T-helper 17 cell (primary cell): ENCODE results near the gene TRIM6. TPM values are rescaled to one million over a fixed set of nuclear protein-coding genes. Genes with fewer than 3 reads are reported as not detected.

Source experiments
- ATAC-seq: fragments of 150-1000 bp; cut with Tn5 transposase; 2 replicates; pipeline ENCODE4 v1.10.0; 2021; ENCODE audit warnings: mild to moderate bottlenecking, moderate library complexity
- DNase-seq, 3 donors: peaks; one replicate each; pipeline versions ENCODE4 v3.0.0 to v3.0.0-alpha.2; 2020 to 2021
- H3K9me3 ChIP-seq: one replicate; pipeline ENCODE4 v1.7.0; 2013; ENCODE audit warnings: low read length, mild to moderate bottlenecking; ENCODE audit not compliant: control insufficient read depth, poor library complexity, severe bottlenecking
- H3K27ac Mint-ChIP-seq: one replicate; pipeline ENCODE4 v1.8.0; 2022; ENCODE audit warnings: mild to moderate bottlenecking, moderate library complexity, mixed read lengths
- H3K27me3 Mint-ChIP-seq: one replicate; pipeline ENCODE4 v1.8.0; 2022; ENCODE audit warnings: mixed read lengths
- H3K36me3 Mint-ChIP-seq: one replicate; pipeline ENCODE4 v1.8.0; 2022; ENCODE audit warnings: low read depth, mixed read lengths
- H3K4me1 Mint-ChIP-seq: one replicate; pipeline ENCODE4 v1.8.0; 2022; ENCODE audit warnings: mild to moderate bottlenecking, mixed read lengths
- H3K4me3 Mint-ChIP-seq: one replicate; pipeline ENCODE4 v1.8.0; 2022; ENCODE audit warnings: mild to moderate bottlenecking, moderate library complexity, mixed read lengths
- total RNA-seq, 4 donors: library from RNA in 2 of 4; stranded (reverse) in 2 of 4; gene quantifications; one replicate each; pipeline ENCODE4 v1.2.3 and lab custom pipeline; 2022 to 2026

The TRIM6 gene
- total RNA-seq (not detected), total RNA-seq (lab: John Stamatoyannopoulos, UW) (0 reads per million in 2 donors)

- no peaks in the 10 kb centered on the region for H3K9me3 ChIP-seq
- Mint-ChIP-seq H3K4me1 (peaks cover 6% of the 10 kb centered on the region), H3K4me3 (peak within 1 kb of the TSS; percentile 80), H3K36me3 (no peaks in the 10 kb centered on the region), H3K27ac (peak within 1 kb of the TSS; percentile 29), H3K27me3 (peaks cover 21% of the 10 kb centered on the region)
- no peak for ATAC-seq
- DNase-seq, result no peak
These were observed at the start of gene TRIM6 for GRCh38 chr11:5596607-5597201. TSS of gene TRIM6 (plus strand) at chr11:5596637. CDS start at chr11:5596898, 261 bp downstream.

- ATAC-seq (no peak), DNase-seq (no peak)
- no peaks in the 10 kb centered on the region for H3K9me3 ChIP-seq
- Mint-ChIP-seq H3K4me3 (no peak overlapping the region), H3K4me1 (no peaks in the 10 kb centered on the region), H3K27ac (no peak overlapping the region), H3K27me3 (peaks cover 7% of the 10 kb centered on the region), H3K36me3 (no peaks in the 10 kb centered on the region)
These were observed 48.5 kb upstream of the TRIM6 start for GRCh38 chr11:5547982-5548381.

- Mint-ChIP-seq H3K4me3 (no peak within 1 kb of the TSS), H3K27ac (no peak within 1 kb of the TSS), H3K27me3 (peaks cover 7% of the 10 kb centered on the region), H3K4me1 (no peaks in the 10 kb centered on the region), H3K36me3 (no peaks in the 10 kb centered on the region)
- DNase-seq (no peak), ATAC-seq (no peak)
- H3K9me3 ChIP-seq, result no peaks in the 10 kb centered on the region
These were observed 48.0 kb upstream of the TRIM6 start, which contains the start of gene OR52H1 for GRCh38 chr11:5548440-5548839. TSS of gene OR52H1 (minus strand) at chr11:5548540. CDS start at chr11:5545505, 3,035 bp downstream.

GRCh38 chr11:5550440-5551095, 45.9 kb upstream of the TRIM6 start:
- Mint-ChIP-seq H3K4me3 (no peak overlapping the region), H3K36me3 (peaks cover 2% of the 10 kb centered on the region), H3K4me1 (peaks cover 3% of the 10 kb centered on the region), H3K27ac (no peak overlapping the region), H3K27me3 (peaks cover 23% of the 10 kb centered on the region)
- ATAC-seq, result no peak
- H3K9me3 ChIP-seq, result no peaks in the 10 kb centered on the region
- no peak for DNase-seq

- no peaks in the 10 kb centered on the region for H3K9me3 ChIP-seq
- Mint-ChIP-seq H3K36me3 (peaks cover 2% of the 10 kb centered on the region), H3K4me3 (no peak overlapping the region), H3K27me3 (peaks cover 32% of the 10 kb centered on the region), H3K4me1 (peaks cover 3% of the 10 kb centered on the region), H3K27ac (no peak overlapping the region)
- DNase-seq, result no peak
- ATAC-seq, result no peak
These were observed 43.1 kb upstream of the TRIM6 start for GRCh38 chr11:5553343-5553742.

GRCh38 chr11:5556596-5557188, 39.7 kb upstream of the TRIM6 start:
- H3K9me3 ChIP-seq, result no peaks in the 10 kb centered on the region
- ATAC-seq (no peak), DNase-seq (no peak)
- Mint-ChIP-seq H3K36me3 (peaks cover 2% of the 10 kb centered on the region), H3K4me3 (no peak overlapping the region), H3K4me1 (peaks cover 3% of the 10 kb centered on the region), H3K27me3 (peaks cover 43% of the 10 kb centered on the region), H3K27ac (no peak overlapping the region)

- ATAC-seq (no peak), DNase-seq (no peak)
- peaks cover 2% of the 10 kb centered on the region for H3K36me3 Mint-ChIP-seq
- no peak overlapping the region for H3K27ac Mint-ChIP-seq
- no peak overlapping the region for H3K4me3 Mint-ChIP-seq
- peaks cover 43% of the 10 kb centered on the region for H3K27me3 Mint-ChIP-seq
- no peaks in the 10 kb centered on the region for H3K9me3 ChIP-seq
- peaks cover 3% of the 10 kb centered on the region for H3K4me1 Mint-ChIP-seq
These were observed 38.7 kb upstream of the TRIM6 start for GRCh38 chr11:5557751-5558150.

GRCh38 chr11:5564259-5565019, 32.0 kb upstream of the TRIM6 start:
- H3K9me3 ChIP-seq, result no peaks in the 10 kb centered on the region
- H3K27me3 Mint-ChIP-seq, result peaks cover 11% of the 10 kb centered on the region
- H3K36me3 Mint-ChIP-seq, result peaks cover 3% of the 10 kb centered on the region
- no peak for ATAC-seq
- H3K4me3 Mint-ChIP-seq, result no peak overlapping the region
- DNase-seq, result no peak
- H3K27ac Mint-ChIP-seq, result no peak overlapping the region
- H3K4me1 Mint-ChIP-seq, result no peaks in the 10 kb centered on the region

- H3K9me3 ChIP-seq, result no peaks in the 10 kb centered on the region
- ATAC-seq, result no peak
- no peak overlapping the region for H3K27ac Mint-ChIP-seq
- H3K36me3 Mint-ChIP-seq, result no peaks in the 10 kb centered on the region
- H3K4me1 Mint-ChIP-seq, result no peaks in the 10 kb centered on the region
- H3K4me3 Mint-ChIP-seq, result no peak overlapping the region
- DNase-seq, result no peak
- peaks cover 4% of the 10 kb centered on the region for H3K27me3 Mint-ChIP-seq
These were observed 21.8 kb upstream of the TRIM6 start for GRCh38 chr11:5574654-5575053.

GRCh38 chr11:5575152-5575551, 21.3 kb upstream of the TRIM6 start:
- Mint-ChIP-seq H3K27ac (no peak overlapping the region), H3K27me3 (peaks cover 4% of the 10 kb centered on the region)
- ATAC-seq, result no peak

GRCh38 chr11:5577101-5577500, 19.3 kb upstream of the TRIM6 start:
- Mint-ChIP-seq H3K4me1 (no peaks in the 10 kb centered on the region), H3K36me3 (no peaks in the 10 kb centered on the region), H3K4me3 (no peak overlapping the region), H3K27me3 (no peaks in the 10 kb centered on the region), H3K27ac (no peak overlapping the region)
- no peaks in the 10 kb centered on the region for H3K9me3 ChIP-seq
- no peak for ATAC-seq
- no peak for DNase-seq

More at GRCh38 chr11:5575152-5575551, 21.3 kb upstream of the TRIM6 start:
- Mint-ChIP-seq H3K4me1 (no peaks in the 10 kb centered on the region), H3K36me3 (no peaks in the 10 kb centered on the region), H3K4me3 (no peak overlapping the region)
- DNase-seq, result no peak
- no peaks in the 10 kb centered on the region for H3K9me3 ChIP-seq

GRCh38 chr11:5580577-5580976, 15.9 kb upstream of the TRIM6 start, which contains the start of gene OR52B6:
TSS of gene OR52B6 (plus strand) at chr11:5580877. CDS start at chr11:5580877, 0 bp downstream.
- peaks cover 2% of the 10 kb centered on the region for H3K36me3 Mint-ChIP-seq
- H3K27ac Mint-ChIP-seq, result no peak within 1 kb of the TSS
- ATAC-seq, result no peak

GRCh38 chr11:5581014-5581413, 15.4 kb upstream of the TRIM6 start:
- no peaks in the 10 kb centered on the region for H3K4me1 Mint-ChIP-seq
- no peak overlapping the region for H3K4me3 Mint-ChIP-seq
- no peaks in the 10 kb centered on the region for H3K27me3 Mint-ChIP-seq
- H3K36me3 Mint-ChIP-seq, result peaks cover 2% of the 10 kb centered on the region
- no peak for DNase-seq
- H3K9me3 ChIP-seq, result no peaks in the 10 kb centered on the region
- no peak for ATAC-seq
- no peak overlapping the region for H3K27ac Mint-ChIP-seq

More at GRCh38 chr11:5580577-5580976, 15.9 kb upstream of the TRIM6 start, which contains the start of gene OR52B6:
- H3K9me3 ChIP-seq, result no peaks in the 10 kb centered on the region
- Mint-ChIP-seq H3K4me1 (no peaks in the 10 kb centered on the region), H3K4me3 (no peak within 1 kb of the TSS), H3K27me3 (no peaks in the 10 kb centered on the region)
- DNase-seq, result no peak
